Thyroid gland (tissue), 4 donors: Measurements from ENCODE around the gene PCA3. TPM values are rescaled to one million over a fixed set of nuclear protein-coding genes. Genes with fewer than 3 reads are reported as not detected.

Experiments used
- DNase-seq, 2 donors: peaks; one replicate each; pipeline ENCODE4 v3.0.0-alpha.2; 2019
- H3K27ac ChIP-seq, 3 donors: fragments of 200-600 bp; sonication (generic); 1 replicate in 2 of 3; 2 replicates in 1 of 3; pipeline ENCODE4 v1.5.1; 2016 to 2019; ENCODE audit warnings: mild to moderate bottlenecking in 1 of 3, moderate library complexity in 1 of 3
- H3K27me3 ChIP-seq: fragments of 200-600 bp; sonication (generic); one replicate; pipeline ENCODE4 v1.5.1; 2019
- H3K36me3 ChIP-seq, 2 donors: fragments of 200-600 bp; sonication (generic); one replicate each; pipeline ENCODE4 v1.5.1; 2016 to 2019
- H3K4me1 ChIP-seq, 2 donors: fragments of 200-600 bp; sonication (generic); one replicate each; pipeline ENCODE4 v1.5.1; 2017 to 2019
- H3K4me3 ChIP-seq, 3 donors: fragments of 200-600 bp; sonication (generic); replicated peaks in 1 of 3; 1 replicate in 2 of 3; 2 replicates in 1 of 3; pipeline ENCODE4 v1.5.1; 2016; ENCODE audit warnings: mild to moderate bottlenecking in 1 of 3
- H3K9me3 ChIP-seq: fragments of 200-600 bp; sonication (generic); one replicate; pipeline ENCODE4 v1.5.1; 2017
- POLR2A ChIP-seq, 2 donors: fragments of 450-650 bp; IDR thresholded peaks; one replicate each; pipeline ENCODE4 v1.6.1; 2017; ENCODE audit warnings: antibody characterized with exemption in 2 of 2, mild to moderate bottlenecking in 2 of 2, moderate library complexity in 1 of 2
- WGBS, 2 donors: methylation state at CpG; one replicate each; pipeline ENCODE4 v1.1.5; 2017; 5-methylcytosine and 5-hydroxymethylcytosine counted together
- intact Hi-C: fragments of 100-400 bp; cut with DNase I; formaldehyde crosslinking; loops from one replicate; pipeline ENCODE4 v1.15.1; 2023
- total RNA-seq, 4 donors: library from RNA; depleted of rRNA; stranded (reverse); fragments of >200 nt; gene quantifications; one replicate each; pipeline ENCODE4 v1.2.3, GENCODE V29; 2016
- TF ChIP-seq, protein P1 (sequence below), 6 experiments: fragments of 200-600 bp in 3 of 6; fragments of 450-650 bp in 3 of 6; sonication (generic) in 3 of 6; IDR thresholded peaks; one replicate each; pipeline ENCODE4 v1.5.1; 2016 to 2019; ENCODE audit warnings: antibody characterized with exemption in 6 of 6, mild to moderate bottlenecking in 2 of 6, inconsistent platforms in 1 of 6, moderate library complexity in 1 of 6

The PCA3 gene
- total RNA-seq, 4 donors from 2014 or later, result not detected

DNA sequence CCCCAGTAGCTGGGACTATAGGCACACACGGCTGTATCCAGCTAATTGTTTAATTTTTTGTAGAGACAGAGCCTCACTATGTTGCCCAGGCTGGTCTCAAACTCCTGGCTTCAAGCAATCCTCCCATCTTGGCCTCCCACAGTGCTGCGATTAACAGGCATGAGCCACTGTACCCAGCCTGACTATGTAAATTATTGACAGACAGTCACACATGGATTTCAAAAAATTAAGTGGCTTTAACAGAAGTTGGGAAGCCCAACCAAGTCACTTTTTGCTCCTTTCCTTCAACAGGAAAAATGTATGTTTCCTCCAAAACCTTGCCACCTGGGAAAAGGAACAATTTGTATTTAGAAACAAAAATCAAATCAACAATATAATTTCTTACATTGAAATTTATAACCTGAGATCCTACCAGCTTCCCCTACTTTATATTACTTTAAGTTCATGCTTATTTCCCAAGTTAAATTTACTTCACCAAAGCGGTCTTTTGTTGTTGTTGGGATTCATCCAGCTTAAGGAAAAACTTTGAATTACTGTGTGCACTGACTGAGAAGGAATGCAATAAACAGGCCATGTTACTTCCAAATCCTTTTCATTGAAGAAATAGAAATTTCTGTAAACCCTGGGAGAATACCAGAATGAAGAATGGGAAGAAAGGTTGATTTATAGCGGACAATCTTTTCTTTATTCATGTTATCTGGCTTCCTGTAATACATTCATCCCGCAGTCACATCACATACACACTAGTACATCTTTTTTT is 8.6 kb downstream of the PCA3 start:
- Histone ChIP-seq H3K27ac (peak overlapping the region; percentile 10 to 53 (median 26)), H3K27me3 (no peaks in the 10 kb centered on the region), H3K36me3 (no peaks in the 10 kb centered on the region), H3K4me3 (no peak overlapping the region), H3K4me1 (peaks cover 19% of the 10 kb centered on the region in 2 donors), H3K9me3 (no peaks in the 10 kb centered on the region)
- no peak for DNase-seq
- no peak for TF ChIP-seq POLR2A (IDR thresholded peaks at IDR 0.05)
- TF ChIP-seq, protein P1, sequence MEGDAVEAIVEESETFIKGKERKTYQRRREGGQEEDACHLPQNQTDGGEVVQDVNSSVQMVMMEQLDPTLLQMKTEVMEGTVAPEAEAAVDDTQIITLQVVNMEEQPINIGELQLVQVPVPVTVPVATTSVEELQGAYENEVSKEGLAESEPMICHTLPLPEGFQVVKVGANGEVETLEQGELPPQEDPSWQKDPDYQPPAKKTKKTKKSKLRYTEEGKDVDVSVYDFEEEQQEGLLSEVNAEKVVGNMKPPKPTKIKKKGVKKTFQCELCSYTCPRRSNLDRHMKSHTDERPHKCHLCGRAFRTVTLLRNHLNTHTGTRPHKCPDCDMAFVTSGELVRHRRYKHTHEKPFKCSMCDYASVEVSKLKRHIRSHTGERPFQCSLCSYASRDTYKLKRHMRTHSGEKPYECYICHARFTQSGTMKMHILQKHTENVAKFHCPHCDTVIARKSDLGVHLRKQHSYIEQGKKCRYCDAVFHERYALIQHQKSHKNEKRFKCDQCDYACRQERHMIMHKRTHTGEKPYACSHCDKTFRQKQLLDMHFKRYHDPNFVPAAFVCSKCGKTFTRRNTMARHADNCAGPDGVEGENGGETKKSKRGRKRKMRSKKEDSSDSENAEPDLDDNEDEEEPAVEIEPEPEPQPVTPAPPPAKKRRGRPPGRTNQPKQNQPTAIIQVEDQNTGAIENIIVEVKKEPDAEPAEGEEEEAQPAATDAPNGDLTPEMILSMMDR (IDR thresholded peaks at IDR 0.05), result no peak
- intact Hi-C loops, result no loop called here
- WGBS, 2 donors, result 31 to 55% methylated on average over 5 of the region's 5 CpGs

DNA sequence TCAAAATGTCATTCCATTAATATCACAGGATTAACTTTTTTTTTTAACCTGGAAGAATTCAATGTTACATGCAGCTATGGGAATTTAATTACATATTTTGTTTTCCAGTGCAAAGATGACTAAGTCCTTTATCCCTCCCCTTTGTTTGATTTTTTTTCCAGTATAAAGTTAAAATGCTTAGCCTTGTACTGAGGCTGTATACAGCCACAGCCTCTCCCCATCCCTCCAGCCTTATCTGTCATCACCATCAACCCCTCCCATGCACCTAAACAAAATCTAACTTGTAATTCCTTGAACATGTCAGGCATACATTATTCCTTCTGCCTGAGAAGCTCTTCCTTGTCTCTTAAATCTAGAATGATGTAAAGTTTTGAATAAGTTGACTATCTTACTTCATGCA is 20.6 kb downstream of the PCA3 start:
- intact Hi-C loops, result no loop called here
- no peak overlapping the region for H3K4me3 ChIP-seq
- H3K36me3 ChIP-seq, result no peaks in the 10 kb centered on the region
- H3K9me3 ChIP-seq, result no peaks in the 10 kb centered on the region
- H3K27me3 ChIP-seq, result no peaks in the 10 kb centered on the region
- peaks cover 11% of the 10 kb centered on the region in 2 donors for H3K4me1 ChIP-seq
- no peak overlapping the region for H3K27ac ChIP-seq
- TF ChIP-seq, protein P1 (IDR thresholded peaks at IDR 0.05), result no peak
- TF ChIP-seq POLR2A (IDR thresholded peaks at IDR 0.05), result no peak
- DNase-seq, result no peak

DNA sequence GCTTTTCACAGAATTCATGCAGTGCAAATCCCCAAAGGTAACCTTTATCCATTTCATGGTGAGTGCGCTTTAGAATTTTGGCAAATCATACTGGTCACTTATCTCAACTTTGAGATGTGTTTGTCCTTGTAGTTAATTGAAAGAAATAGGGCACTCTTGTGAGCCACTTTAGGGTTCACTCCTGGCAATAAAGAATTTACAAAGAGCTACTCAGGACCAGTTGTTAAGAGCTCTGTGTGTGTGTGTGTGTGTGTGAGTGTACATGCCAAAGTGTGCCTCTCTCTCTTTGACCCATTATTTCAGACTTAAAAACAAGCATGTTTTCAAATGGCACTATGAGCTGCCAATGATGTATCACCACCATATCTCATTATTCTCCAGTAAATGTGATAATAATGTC is 21.3 kb downstream of the PCA3 start:
- intact Hi-C loops, result no loop called here
- TF ChIP-seq, protein P1 (IDR thresholded peaks at IDR 0.05), result no peak
- no peak for TF ChIP-seq POLR2A (IDR thresholded peaks at IDR 0.05)

DNA sequence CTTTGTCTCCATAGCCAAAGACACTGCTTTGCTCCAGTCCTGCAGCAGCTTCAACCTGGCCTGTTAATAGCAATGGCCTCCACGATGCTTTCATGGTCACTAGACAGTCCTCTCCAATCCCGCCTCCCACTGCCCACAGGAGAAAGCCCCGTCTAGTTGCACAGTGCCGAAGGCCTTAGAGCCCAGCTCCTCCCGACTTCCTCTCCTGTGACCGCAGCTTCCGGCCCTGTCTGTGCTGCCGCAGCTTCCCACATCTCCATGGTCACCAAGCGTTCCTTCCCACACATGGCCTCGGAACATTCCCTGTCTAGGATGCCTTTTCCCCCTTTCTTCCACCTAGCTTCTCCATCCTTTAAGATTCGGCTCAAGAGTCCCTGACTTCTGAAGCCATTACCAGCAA is 23.4 kb downstream of the PCA3 start:
- no peak for DNase-seq
- TF ChIP-seq, protein P1 (IDR thresholded peaks at IDR 0.05), result no peak
- no peak for TF ChIP-seq POLR2A (IDR thresholded peaks at IDR 0.05)
- H3K4me1 ChIP-seq, result peaks cover 11% of the 10 kb centered on the region in 2 donors
- H3K9me3 ChIP-seq, result no peaks in the 10 kb centered on the region
- H3K27me3 ChIP-seq, result no peaks in the 10 kb centered on the region
- intact Hi-C loops, result no loop called here
- no peak overlapping the region for H3K27ac ChIP-seq
- 90 to 91% methylated on average over 11 of the region's 11 CpGs for WGBS, 2 donors
- no peaks in the 10 kb centered on the region for H3K36me3 ChIP-seq
- H3K4me3 ChIP-seq, result no peak overlapping the region

More for the DNA sequence above, 21.3 kb downstream of the PCA3 start:
- WGBS, 2 donors, result 36 to 39% methylated on average over 1 of the region's 1 CpG
- H3K4me1 ChIP-seq, result peaks cover 11% of the 10 kb centered on the region in 2 donors
- no peaks in the 10 kb centered on the region for H3K9me3 ChIP-seq
- no peaks in the 10 kb centered on the region for H3K36me3 ChIP-seq
- DNase-seq, result peak; percentile 29 to 48
- no peak overlapping the region for H3K4me3 ChIP-seq
- no peaks in the 10 kb centered on the region for H3K27me3 ChIP-seq
- no peak overlapping the region for H3K27ac ChIP-seq

DNA sequence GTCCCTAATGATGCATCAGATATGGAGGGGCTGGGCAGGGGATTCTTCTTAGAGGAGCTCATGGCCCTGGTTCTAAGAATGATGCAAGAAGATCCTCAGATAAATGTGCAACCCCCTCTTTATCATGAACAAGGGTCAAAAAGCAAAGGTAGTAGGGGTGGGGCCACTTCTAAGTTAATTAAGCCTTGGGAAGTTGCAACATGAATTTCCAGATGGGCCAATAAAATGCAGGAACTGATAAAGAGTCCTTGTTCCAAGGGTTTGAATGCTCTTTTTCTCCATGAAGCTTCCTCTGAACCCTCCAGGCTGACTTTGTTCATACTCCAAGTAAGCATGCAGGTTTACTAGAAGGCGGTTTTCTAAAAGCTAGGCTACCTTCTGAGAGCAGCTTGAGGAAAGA is 25.6 kb downstream of the PCA3 start:
- Histone ChIP-seq H3K27me3 (no peaks in the 10 kb centered on the region), H3K4me3 (no peak overlapping the region), H3K27ac (no peak overlapping the region), H3K4me1 (peaks cover 11% of the 10 kb centered on the region in 2 donors), H3K9me3 (no peaks in the 10 kb centered on the region), H3K36me3 (no peaks in the 10 kb centered on the region)
- intact Hi-C loops, result no loop called here
- TF ChIP-seq POLR2A (IDR thresholded peaks at IDR 0.05), result no peak
- TF ChIP-seq, protein P1 (IDR thresholded peaks at IDR 0.05), result no peak
- 91 to 94% methylated on average over 1 of the region's 1 CpG for WGBS, 2 donors
- DNase-seq, result no peak
